HepG2 (cell line): Measurements from ENCODE around the gene APPBP2. TPM values are rescaled to one million over a fixed set of nuclear protein-coding genes. Genes with fewer than 3 reads are reported as not detected.
A peak's percentile ranks its signal among the peaks of the same experiment; 100 is the strongest.

Source experiments
- ATAC-seq: fragments of 200-7000 bp; cut with Tn5 transposase; 3 replicates; pipeline ENCODE4 v1.9.1; 2020; ENCODE audit warnings: mild to moderate bottlenecking, moderate library complexity
- BruUV-seq: library from RNA; stranded (reverse); fragments of 400-500 nt; replicated peaks from 2 replicates; lab custom pipeline; 2021; lab: Mats Ljungman, UMichigan
- CTCF ChIA-PET: fragments of 300-600 bp; formaldehyde crosslinking; extraction: SDS; loops from one replicate; lab custom pipeline; 2021; ENCODE audit warnings: low total read pairs, inconsistent platforms, low intra/inter-chr PET ratio; lab: Yijun Ruan, JAX
- POLR2A ChIA-PET: fragments of 350-600 bp; sonication (Branson Sonifier 250); formaldehyde crosslinking; loops from one replicate; lab custom pipeline; 2020; ENCODE audit warnings: antibody characterized with exemption, inconsistent platforms; lab: Yijun Ruan, JAX
- DNase-seq: peaks from one replicate; pipeline ENCODE4 v3.0.0-alpha.2; 2015; ENCODE audit warnings: low spot score
- FAIRE-seq: peaks from 3 replicates; lab custom pipeline; 2011; peaks lifted over from hg19 to GRCh38; lab: Jason Lieb, UNC
- H2AFZ ChIP-seq: one replicate; pipeline ENCODE4 v1.6.1; 2011; ENCODE audit warnings: low read length, inconsistent platforms
- H3K27ac ChIP-seq: fragments of 300-600 bp; 3 replicates; pipeline ENCODE4 v1.8.0; 2011; ENCODE audit warnings: mixed run types, mild to moderate bottlenecking, mixed read lengths, low read length, inconsistent platforms; ENCODE audit not compliant: insufficient read depth; ENCODE audit errors: extremely low read length
- H3K27me3 ChIP-seq, 2 experiments: fragments of 200-600 bp in 1 of 2; 2 replicates in 1 of 2; 3 replicates in 1 of 2; pipeline versions ENCODE4 v1.6.0 to v1.8.0; 2011; ENCODE audit warnings: low read length in 2 of 2, mild to moderate bottlenecking in 2 of 2, moderate library complexity in 2 of 2, inconsistent platforms in 1 of 2; ENCODE audit not compliant: insufficient read depth in 2 of 2, control insufficient read depth in 1 of 2
- H3K36me3 ChIP-seq, 2 experiments: fragments of 200-600 bp in 1 of 2; replicated peaks in 1 of 2; 2 replicates in 1 of 2; 3 replicates in 1 of 2; pipeline versions ENCODE4 v1.5.1 to v1.8.0; 2011; ENCODE audit warnings: low read length in 2 of 2, inconsistent platforms in 1 of 2; ENCODE audit not compliant: insufficient read depth in 2 of 2, control insufficient read depth in 1 of 2
- H3K4me1 ChIP-seq: 2 replicates; pipeline ENCODE4 v1.5.1; 2012; ENCODE audit warnings: low read length, inconsistent platforms; ENCODE audit not compliant: insufficient read depth
- H3K4me2 ChIP-seq: 2 replicates; pipeline ENCODE4 v1.6.0; 2011; ENCODE audit warnings: low read depth, low read length, inconsistent platforms
- H3K4me3 ChIP-seq, 3 experiments: fragments of 200-600 bp in 1 of 3; sonication (generic), shearing (Covaris generic) in 1 of 3; replicated peaks in 1 of 3; 2 replicates each; pipeline ENCODE4 v1.5.1; 2011 to 2016; ENCODE audit warnings: low read length in 3 of 3, inconsistent platforms in 2 of 3, low read depth in 2 of 3, mild to moderate bottlenecking in 2 of 3, control low read depth in 1 of 3, mixed read lengths in 1 of 3; ENCODE audit not compliant: insufficient read depth in 1 of 3
- H3K79me2 ChIP-seq: one replicate; pipeline ENCODE4 v1.6.1; 2011; ENCODE audit warnings: low read length, inconsistent platforms; ENCODE audit not compliant: insufficient read depth
- H3K9ac ChIP-seq: 2 replicates; pipeline ENCODE4 v1.6.0; 2011; ENCODE audit warnings: mild to moderate bottlenecking, low read depth, low read length, inconsistent platforms; ENCODE audit not compliant: insufficient read depth
- H3K9me3 ChIP-seq: 2 replicates; pipeline ENCODE4 v1.5.1; 2012; ENCODE audit warnings: mild to moderate bottlenecking, low read length
- H4K20me1 ChIP-seq: 2 replicates; pipeline ENCODE4 v1.6.0; 2011; ENCODE audit warnings: inconsistent platforms, mild to moderate bottlenecking, low read length, moderate library complexity; ENCODE audit not compliant: insufficient read depth
- HNF4A ChIP-seq: sonication (generic); formaldehyde crosslinking; IDR thresholded peaks from 2 replicates; pipeline ENCODE4 v1.4.0; 2020; ENCODE audit warnings: missing genetic modification reagents
- MAFF ChIP-seq: IDR thresholded peaks from 2 replicates; pipeline ENCODE4 v1.6.1; 2011; ENCODE audit warnings: low read depth, low read length, improper control_type of control experiment
- MAFK ChIP-seq, 2 experiments: IDR thresholded peaks in 1 of 2; conservative IDR thresholded peaks in 1 of 2; 2 replicates each; pipeline ENCODE4 v1.6.1; 2011; ENCODE audit warnings: improper control_type of control experiment in 2 of 2, low read length in 2 of 2
- NAIF1 ChIP-seq: sonication (generic); formaldehyde crosslinking; IDR thresholded peaks from 2 replicates; pipeline ENCODE4 v1.5.0; 2020; ENCODE audit warnings: mild to moderate bottlenecking, missing genetic modification reagents, borderline replicate concordance
- NR2F1 ChIP-seq, 2 experiments: fragments of 450-650 bp in 1 of 2; formaldehyde crosslinking in 1 of 2; IDR thresholded peaks; 2 replicates each; pipeline versions ENCODE4 v1.5.0 to v1.6.1; 2016 to 2020; ENCODE audit warnings: mild to moderate bottlenecking in 1 of 2, missing compliant biosample characterization in 1 of 2, missing genetic modification reagents in 1 of 2, moderate library complexity in 1 of 2
- SNRNP70 ChIP-seq: fragments of 200-400 bp; formaldehyde crosslinking; IDR thresholded peaks from 2 replicates; pipeline ENCODE4 v1.6.1; 2017; ENCODE audit warnings: mild to moderate bottlenecking, low read depth, low read length, moderate library complexity
- TAF15 ChIP-seq: fragments of 200-400 bp; formaldehyde crosslinking; IDR thresholded peaks from one replicate; pipeline ENCODE4 v1.6.1; 2018; ENCODE audit warnings: mild to moderate bottlenecking, low read depth, low read length; ENCODE audit not compliant: poor library complexity, severe bottlenecking
- XRCC5 ChIP-seq: fragments of 200-400 bp; formaldehyde crosslinking; optimal IDR thresholded peaks from 2 replicates; pipeline ENCODE3; 2017; ENCODE audit warnings: mild to moderate bottlenecking, low read length
- ZBTB20 ChIP-seq: sonication (generic); formaldehyde crosslinking; IDR thresholded peaks from 2 replicates; pipeline ENCODE4 v1.8.1; 2023; ENCODE audit warnings: missing genetic modification reagents, low read depth, mild to moderate bottlenecking, borderline replicate concordance
- ZFAT ChIP-seq: sonication (generic); formaldehyde crosslinking; conservative IDR thresholded peaks from 2 replicates; pipeline ENCODE4 v1.8.1; 2023; ENCODE audit warnings: missing genetic modification reagents, inconsistent platforms
- ZFX ChIP-seq: sonication (generic); formaldehyde crosslinking; IDR thresholded peaks from 2 replicates; pipeline ENCODE4 v1.4.0; 2020; ENCODE audit warnings: mild to moderate bottlenecking, low read depth, missing genetic modification reagents, moderate library complexity
- ZNF121 ChIP-seq: sonication (generic); formaldehyde crosslinking; IDR thresholded peaks from 2 replicates; pipeline ENCODE4 v1.5.0; 2020; ENCODE audit warnings: mild to moderate bottlenecking, missing genetic modification reagents
- ZNF558 ChIP-seq: sonication (generic); formaldehyde crosslinking; IDR thresholded peaks from 2 replicates; pipeline ENCODE4 v1.9.0; 2022; ENCODE audit warnings: mild to moderate bottlenecking, missing genetic modification reagents, borderline replicate concordance
- WGBS: methylation state at CpG from one replicate; pipeline ENCODE4 v1.1.6; 2017; ENCODE audit warnings: low lambda C conversion rate; 5-methylcytosine and 5-hydroxymethylcytosine counted together
- in situ Hi-C: cut with HindIII; loops from 2 replicates; pipeline ENCODE4 v1.10.0; 2017; ENCODE audit warnings: low pct_unique_long_range_greater_than_20kb; ENCODE audit not compliant: extremely low pct_ligation_motif_present
- intact Hi-C: fragments of 100-400 bp; cut with micrococcal nuclease; formaldehyde crosslinking; loops from one replicate; pipeline ENCODE4 v1.10.0; 2022; ENCODE audit not compliant: unreplicated experiment
- polyA plus RNA-seq, 8 experiments: library from polyadenylated mRNA; depleted of rRNA in 3 of 8; stranded (reverse) in 7 of 8; unstranded in 1 of 8; fragments of >200 nt; fragmentation: Illumina TruSeq in 4 of 8; extraction: Trizol in 4 of 8; gene quantifications; 2 replicates each; pipeline versions ENCODE4 v1.2.1 to v1.2.3, GENCODE V29; 2011 to 2016; ENCODE audit warnings: low read depth in 4 of 8, missing spikeins in 1 of 8, mixed read lengths in 1 of 8; ENCODE audit not compliant: insufficient read depth in 1 of 8
- total RNA-seq, 5 experiments: library from RNA; depleted of rRNA; stranded (reverse); fragments of >200 nt; fragmentation: Illumina TruSeq; extraction: Trizol; gene quantifications; 2 replicates each; pipeline ENCODE4 v1.2.3, GENCODE V29; 2016; ENCODE audit warnings: low read depth in 1 of 5
- TF ChIP-seq, protein P1 (sequence below): sonication (generic); formaldehyde crosslinking; IDR thresholded peaks from 2 replicates; pipeline ENCODE4 v1.8.1; 2023; ENCODE audit warnings: missing genetic modification reagents, inconsistent platforms, borderline replicate concordance
- TF ChIP-seq, protein P2 (sequence below): sonication (generic); formaldehyde crosslinking; IDR thresholded peaks from 2 replicates; pipeline ENCODE4 v1.4.0; 2020; ENCODE audit warnings: missing genetic modification reagents, mild to moderate bottlenecking, borderline replicate concordance
- TF ChIP-seq, protein P3 (sequence below): sonication (generic); formaldehyde crosslinking; IDR thresholded peaks from 2 replicates; pipeline ENCODE4 v1.4.0; 2020; ENCODE audit warnings: missing genetic modification reagents

Gene APPBP2
- total and polyA plus RNA-seq, 2 of the 13 experiments (the other 11 are each of a cell fraction or from before 2014, with no cell fraction given) = 17.5 to 45.8 TPM

DNA sequence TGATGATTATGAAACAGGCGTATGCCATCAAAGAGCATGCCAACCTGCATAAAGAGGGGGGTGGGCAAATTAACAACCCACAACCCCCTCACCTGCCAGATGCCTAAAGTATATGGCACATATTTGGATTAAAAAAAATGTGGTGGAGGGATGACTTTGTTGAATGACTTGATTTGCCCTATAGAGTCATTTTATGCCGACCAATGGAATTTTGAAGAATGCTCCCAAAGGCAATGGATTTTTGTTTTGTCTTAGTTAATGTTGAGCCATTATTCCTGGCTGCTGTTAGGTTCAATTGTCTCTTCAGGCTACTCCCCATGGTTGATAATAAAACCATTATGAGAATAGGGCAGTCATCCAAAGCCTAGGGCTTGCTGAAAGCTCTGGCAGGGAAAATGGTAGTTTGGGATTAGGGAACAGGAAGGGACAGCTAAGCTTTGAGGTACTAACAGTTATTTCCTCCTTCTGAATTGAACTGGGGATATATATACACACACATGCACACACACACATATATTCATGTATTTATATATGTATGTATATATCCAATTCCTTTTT, 109.6 kb downstream of the APPBP2 start:
- H3K27ac ChIP-seq = no peak overlapping the region
- TF ChIP-seq ZBTB20 (CRISPR knock-in tag) (no peak), HNF4A (CRISPR knock-in tag) (no peak), TAF15 (no peak), MAFF (peak; percentile 64; the same call in 1 of the 2 replicates), ZFX (no peak), XRCC5 (no peak), ZFAT (CRISPR knock-in tag) (no peak), ZNF121 (CRISPR knock-in tag) (no peak), NAIF1 (CRISPR knock-in tag) (no peak), MAFK (conservative IDR thresholded peaks at IDR 0.05 in 1 of 2, IDR thresholded peaks at IDR 0.05 in 1 of 2; ENCODE audit: low read length in 2 of 2) (peak; percentile 67 to 73; a peak in 3 of 4 replicates), SNRNP70 (no peak), NR2F1 (CRISPR knock-in tag; IDR thresholded peaks at IDR 0.05) (no peak), ZNF558 (no peak)
- TF ChIP-seq, protein P1, sequence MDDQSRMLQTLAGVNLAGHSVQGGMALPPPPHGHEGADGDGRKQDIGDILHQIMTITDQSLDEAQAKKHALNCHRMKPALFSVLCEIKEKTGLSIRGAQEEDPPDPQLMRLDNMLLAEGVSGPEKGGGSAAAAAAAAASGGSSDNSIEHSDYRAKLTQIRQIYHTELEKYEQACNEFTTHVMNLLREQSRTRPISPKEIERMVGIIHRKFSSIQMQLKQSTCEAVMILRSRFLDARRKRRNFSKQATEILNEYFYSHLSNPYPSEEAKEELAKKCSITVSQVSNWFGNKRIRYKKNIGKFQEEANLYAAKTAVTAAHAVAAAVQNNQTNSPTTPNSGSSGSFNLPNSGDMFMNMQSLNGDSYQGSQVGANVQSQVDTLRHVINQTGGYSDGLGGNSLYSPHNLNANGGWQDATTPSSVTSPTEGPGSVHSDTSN (CRISPR knock-in tag) = no peak
- TF ChIP-seq, protein P2, sequence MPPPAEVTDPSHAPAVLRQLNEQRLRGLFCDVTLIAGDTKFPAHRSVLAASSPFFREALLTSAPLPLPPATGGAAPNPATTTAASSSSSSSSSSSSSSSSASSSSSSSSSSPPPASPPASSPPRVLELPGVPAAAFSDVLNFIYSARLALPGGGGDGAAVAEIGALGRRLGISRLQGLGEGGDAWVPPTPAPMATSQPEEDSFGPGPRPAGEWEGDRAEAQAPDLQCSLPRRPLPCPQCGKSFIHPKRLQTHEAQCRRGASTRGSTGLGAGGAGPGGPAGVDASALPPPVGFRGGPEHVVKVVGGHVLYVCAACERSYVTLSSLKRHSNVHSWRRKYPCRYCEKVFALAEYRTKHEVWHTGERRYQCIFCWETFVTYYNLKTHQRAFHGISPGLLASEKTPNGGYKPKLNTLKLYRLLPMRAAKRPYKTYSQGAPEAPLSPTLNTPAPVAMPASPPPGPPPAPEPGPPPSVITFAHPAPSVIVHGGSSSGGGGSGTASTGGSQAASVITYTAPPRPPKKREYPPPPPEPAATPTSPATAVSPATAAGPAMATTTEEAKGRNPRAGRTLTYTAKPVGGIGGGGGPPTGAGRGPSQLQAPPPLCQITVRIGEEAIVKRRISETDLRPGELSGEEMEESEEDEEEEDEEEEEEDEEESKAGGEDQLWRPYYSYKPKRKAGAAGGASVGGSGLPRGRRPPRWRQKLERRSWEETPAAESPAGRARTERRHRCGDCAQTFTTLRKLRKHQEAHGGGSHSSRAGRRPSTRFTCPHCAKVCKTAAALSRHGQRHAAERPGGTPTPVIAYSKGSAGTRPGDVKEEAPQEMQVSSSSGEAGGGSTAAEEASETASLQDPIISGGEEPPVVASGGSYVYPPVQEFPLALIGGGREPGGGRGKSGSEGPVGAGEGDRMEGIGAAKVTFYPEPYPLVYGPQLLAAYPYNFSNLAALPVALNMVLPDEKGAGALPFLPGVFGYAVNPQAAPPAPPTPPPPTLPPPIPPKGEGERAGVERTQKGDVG (CRISPR knock-in tag) = no peak
- TF ChIP-seq, protein P3, sequence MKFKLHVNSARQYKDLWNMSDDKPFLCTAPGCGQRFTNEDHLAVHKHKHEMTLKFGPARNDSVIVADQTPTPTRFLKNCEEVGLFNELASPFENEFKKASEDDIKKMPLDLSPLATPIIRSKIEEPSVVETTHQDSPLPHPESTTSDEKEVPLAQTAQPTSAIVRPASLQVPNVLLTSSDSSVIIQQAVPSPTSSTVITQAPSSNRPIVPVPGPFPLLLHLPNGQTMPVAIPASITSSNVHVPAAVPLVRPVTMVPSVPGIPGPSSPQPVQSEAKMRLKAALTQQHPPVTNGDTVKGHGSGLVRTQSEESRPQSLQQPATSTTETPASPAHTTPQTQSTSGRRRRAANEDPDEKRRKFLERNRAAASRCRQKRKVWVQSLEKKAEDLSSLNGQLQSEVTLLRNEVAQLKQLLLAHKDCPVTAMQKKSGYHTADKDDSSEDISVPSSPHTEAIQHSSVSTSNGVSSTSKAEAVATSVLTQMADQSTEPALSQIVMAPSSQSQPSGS (CRISPR knock-in tag) = no peak
- no peak overlapping the region for H3K9ac ChIP-seq
- no peaks in the 10 kb centered on the region for H3K79me2 ChIP-seq
- ATAC-seq (no peak), DNase-seq (no peak), FAIRE-seq (no peak)
- H3K36me3 ChIP-seq = no peaks in the 10 kb centered on the region
- peaks cover 0 to 3% of the 10 kb centered on the region in 2 experiments; a peak in 2 of 5 replicates for H3K27me3 ChIP-seq
- ChIA-PET POLR2A (no interaction called here), CTCF (no interaction called here)
- H3K9me3 ChIP-seq = no peaks in the 10 kb centered on the region
- H3K4me3 ChIP-seq = no peak overlapping the region
- H4K20me1 ChIP-seq = no peaks in the 10 kb centered on the region
- intact Hi-C loops = no loop called here
- no TSS peak for BruUV-seq
- H3K4me1 ChIP-seq = peaks cover 4% of the 10 kb centered on the region; the same call in 1 of the 2 replicates
- 59% methylated on average over 2 of the region's 2 CpGs for WGBS
- no peak overlapping the region for H2AFZ ChIP-seq
- in situ Hi-C loops = no loop called here
- no peak overlapping the region for H3K4me2 ChIP-seq
